RKO (cell line): ENCODE results near the gene MAP3K2.

Source experiments
- DNase-seq: peaks from one replicate; pipeline ENCODE4 v3.0.0-alpha.2; 2016; ENCODE audit warnings: low spot score

Gene MAP3K2

GRCh38 chr2:127283275-127283674 is 104.5 kb downstream of the MAP3K2 start:
- DNase-seq: no peak

DNA sequence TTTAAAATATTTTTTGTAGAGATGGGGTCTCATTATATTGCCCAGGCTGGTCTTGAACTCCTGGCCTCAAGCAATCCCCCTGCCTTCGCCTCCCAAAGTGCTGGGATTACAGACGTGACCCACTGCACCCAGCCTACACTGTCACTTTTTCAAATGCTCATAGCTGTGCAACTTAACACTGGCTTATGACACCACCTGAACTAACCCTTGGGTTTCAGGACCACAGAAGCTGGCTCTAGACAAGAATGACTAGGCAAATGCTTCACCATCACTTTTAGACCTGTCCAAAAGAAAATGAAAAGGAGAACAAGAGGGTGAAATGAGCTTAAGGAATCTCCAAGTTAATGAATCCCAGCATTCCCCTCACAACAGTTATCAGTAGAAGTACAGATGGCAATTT is 107.1 kb downstream of the MAP3K2 start:
- no peak for DNase-seq

GRCh38 chr2:127279781-127280180 is 108.0 kb downstream of the MAP3K2 start:
- DNase-seq: no peak

GRCh38 chr2:127278959-127279358 is 108.8 kb downstream of the MAP3K2 start:
- DNase-seq: no peak

- DNase-seq: no peak
Observed at GRCh38 chr2:127277028-127277427, 110.7 kb downstream of the MAP3K2 start.

DNA sequence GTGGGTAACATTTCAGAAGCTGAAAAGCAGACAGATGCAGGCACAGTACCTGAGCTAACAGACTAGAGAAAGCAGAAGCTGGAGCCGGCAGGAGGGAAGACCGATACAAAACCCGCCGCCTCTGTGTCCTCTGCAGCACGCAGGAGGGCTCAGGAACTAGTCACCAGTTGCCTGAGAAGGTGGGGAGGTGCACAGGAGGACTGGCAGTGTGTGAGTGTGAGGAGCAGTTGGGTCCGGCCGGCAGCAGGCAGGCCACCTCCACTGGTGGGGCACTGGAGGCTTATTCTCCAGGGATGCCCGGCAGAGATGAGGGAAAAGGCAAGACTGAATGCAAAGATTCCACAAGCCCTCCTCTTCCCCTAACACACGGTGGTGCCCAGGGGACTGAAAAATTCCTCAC is 112.0 kb downstream of the MAP3K2 start:
- no peak for DNase-seq

DNA sequence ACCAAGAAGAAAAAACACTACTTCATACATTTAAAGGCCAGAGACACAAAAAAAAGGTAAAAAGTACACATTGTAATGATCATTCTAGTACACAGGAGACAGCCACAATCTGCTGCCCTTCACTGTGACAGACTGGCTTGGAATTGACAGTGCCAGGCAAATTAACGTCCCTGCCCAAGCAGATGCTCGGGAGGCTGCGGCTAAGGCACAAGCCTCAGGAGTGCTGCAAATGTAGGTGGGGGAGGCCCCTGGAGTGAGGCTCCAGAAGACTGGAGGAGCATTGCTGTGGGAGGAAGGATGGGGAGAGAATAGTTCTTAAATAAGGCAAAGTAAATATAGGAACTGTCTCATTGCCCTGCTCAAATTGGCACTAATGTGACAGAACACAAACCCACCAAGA is 112.4 kb downstream of the MAP3K2 start:
- no peak for DNase-seq

GRCh38 chr2:127270663-127271062 is 117.1 kb downstream of the MAP3K2 start:
- no peak for DNase-seq

- no peak for DNase-seq
Observed at GRCh38 chr2:127261804-127262406, 125.9 kb downstream of the MAP3K2 start.

DNA sequence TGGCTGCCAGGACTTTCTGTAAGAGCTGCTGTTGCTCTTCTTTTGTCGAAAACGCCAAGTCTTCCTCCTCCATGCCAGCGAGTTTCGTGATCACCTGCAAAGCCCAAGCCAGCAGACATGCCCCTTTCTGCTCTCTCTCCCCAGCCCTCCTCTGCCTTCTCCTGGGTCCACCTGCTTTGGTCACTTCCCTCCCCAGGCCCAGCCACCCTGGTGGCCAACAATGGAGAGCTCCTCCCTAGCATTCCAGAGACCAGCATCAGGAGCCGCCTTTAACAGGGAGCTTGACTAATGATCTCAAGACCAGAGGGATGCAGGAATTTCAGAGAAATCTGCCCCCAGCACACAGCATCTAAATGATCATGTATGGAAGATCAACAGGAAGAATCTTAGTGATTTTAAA is 128.4 kb downstream of the MAP3K2 start:
- no peak for DNase-seq

DNA sequence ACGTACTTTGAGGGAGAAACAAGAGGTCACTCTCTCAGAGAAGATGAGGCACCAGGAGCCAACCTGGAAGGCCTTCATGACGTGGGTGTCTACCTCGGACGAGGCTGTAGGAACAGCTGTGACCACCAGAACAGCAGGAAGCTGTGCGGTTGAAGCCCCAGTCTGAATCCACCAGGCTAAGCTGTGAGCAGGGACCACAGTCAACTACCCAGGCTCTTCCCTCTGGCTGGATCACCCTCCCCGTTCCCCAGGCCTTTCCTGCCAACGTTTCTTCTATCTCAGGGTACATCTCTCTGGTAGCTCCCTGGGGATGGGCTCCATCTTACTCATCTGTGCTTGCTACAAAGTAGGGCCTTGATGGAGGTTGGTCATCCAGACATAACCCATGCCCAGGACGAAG is 130.9 kb downstream of the MAP3K2 start:
- DNase-seq: no peak

GRCh38 chr2:127256381-127256780 is 131.4 kb downstream of the MAP3K2 start:
- no peak for DNase-seq

- DNase-seq: no peak
Observed at GRCh38 chr2:127255721-127256120, 132.1 kb downstream of the MAP3K2 start.

- DNase-seq: no peak
Observed at GRCh38 chr2:127255146-127255545, 132.6 kb downstream of the MAP3K2 start.

- no peak for DNase-seq
Observed at GRCh38 chr2:127254386-127254981, 133.3 kb downstream of the MAP3K2 start.
